ENCODE results near the gene HEATR5A.
"Not testable (repeated sequence)": the region's sequence is repeated elsewhere in the genome, so short reads cannot be mapped to it uniquely, and the experiment has no call there.

Gene HEATR5A

GRCh38 chr14:31442284-31442683, 21.9 kb upstream of the HEATR5A start:
- Histone ChIP-seq H3K4me1 (ENCODE audit: insufficient read depth, low read length) (no peaks in the 10 kb centered on the region), H3K27ac (ENCODE audit: low read depth, low read length) (no peak overlapping the region), H3K9ac (ENCODE audit: low read length) (no peak overlapping the region), H3K9me3 (ENCODE audit: low read length) (no peaks in the 10 kb centered on the region), H3K27me3 (ENCODE audit: control insufficient read depth in 1 of 2, insufficient read depth in 2 of 2, low read length in 2 of 2) (no peaks in the 10 kb centered on the region), H3K36me3 (ENCODE audit: insufficient read depth, low read length) (peaks cover 5% of the 10 kb centered on the region), H3K4me3 (ENCODE audit: low read depth in 1 of 2, low read length in 2 of 2) (no peak overlapping the region)

DNA sequence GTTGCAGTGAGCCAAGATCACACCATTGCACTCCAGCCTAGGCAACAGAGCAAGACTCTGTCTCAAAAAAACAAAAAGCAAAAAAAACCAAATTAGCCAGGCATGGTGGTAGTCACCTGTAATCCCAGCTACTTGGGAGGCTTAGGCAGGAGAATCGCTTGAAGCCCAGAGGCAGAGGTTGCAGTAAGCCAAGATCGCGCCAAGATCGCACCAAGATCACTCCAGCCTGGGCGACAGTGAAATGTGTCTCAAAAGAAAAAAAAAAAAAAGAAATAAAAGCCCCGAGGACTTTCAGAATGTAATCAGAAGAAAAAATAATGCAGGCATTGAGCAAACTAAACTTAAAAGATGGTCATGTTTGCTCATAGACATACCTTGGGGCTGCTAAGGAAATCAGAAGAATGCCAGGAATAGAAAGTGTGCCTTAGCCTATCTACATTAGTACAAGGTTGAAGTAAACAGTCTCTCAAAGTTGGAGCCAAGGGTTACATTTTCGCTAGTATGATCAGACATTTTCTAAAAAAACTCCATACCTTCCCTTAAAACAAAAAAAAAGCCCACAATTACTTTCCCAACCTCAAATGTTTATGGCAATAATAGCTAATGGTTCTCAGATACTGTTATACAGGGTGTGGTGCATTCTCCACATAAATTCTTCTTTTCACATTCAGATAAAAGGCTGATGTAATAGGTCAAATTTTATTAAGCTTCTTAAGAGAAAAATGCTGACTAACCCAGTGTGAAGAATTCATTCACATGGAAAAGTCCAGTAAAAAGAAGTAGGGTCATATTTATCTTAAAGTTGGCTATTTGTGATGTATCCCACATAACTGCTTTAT, 21.1 kb upstream of the HEATR5A start:
- Histone ChIP-seq H3K9me3 (ENCODE audit: low read length) (no peaks in the 10 kb centered on the region), H3K36me3 (ENCODE audit: insufficient read depth, low read length) (peaks cover 3% of the 10 kb centered on the region), H3K27ac (ENCODE audit: low read depth, low read length) (no peak overlapping the region), H3K4me3 (ENCODE audit: low read depth in 1 of 2, low read length in 2 of 2) (no peak overlapping the region), H3K9ac (ENCODE audit: low read length) (no peak overlapping the region), H3K27me3 (ENCODE audit: control insufficient read depth in 1 of 2, insufficient read depth in 2 of 2, low read length in 2 of 2) (no peaks in the 10 kb centered on the region), H3K4me1 (ENCODE audit: insufficient read depth, low read length) (no peaks in the 10 kb centered on the region)

DNA sequence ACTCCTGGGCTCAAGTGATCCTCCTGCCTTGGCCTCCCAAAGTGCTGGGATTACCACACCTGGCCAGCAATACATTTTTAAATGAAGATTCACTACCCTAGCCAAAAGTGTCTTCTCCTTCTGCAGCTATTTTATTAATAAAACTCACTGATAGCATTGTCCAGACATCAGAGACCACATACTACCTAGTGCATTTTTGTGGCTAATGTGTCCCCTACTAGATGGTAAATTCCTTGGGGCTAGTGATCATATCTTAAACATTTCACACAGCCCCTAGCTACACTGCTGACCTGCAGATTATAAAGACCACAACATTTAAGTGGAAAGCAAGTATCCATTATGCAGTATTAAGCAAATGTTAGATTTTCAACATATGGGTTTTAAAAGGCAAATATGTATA, 19.9 kb upstream of the HEATR5A start:
- Histone ChIP-seq H3K4me3 (ENCODE audit: low read depth in 1 of 2, low read length in 2 of 2) (no peak overlapping the region), H3K27me3 (ENCODE audit: control insufficient read depth in 1 of 2, insufficient read depth in 2 of 2, low read length in 2 of 2) (no peaks in the 10 kb centered on the region), H3K27ac (ENCODE audit: low read depth, low read length) (no peak overlapping the region)

DNA sequence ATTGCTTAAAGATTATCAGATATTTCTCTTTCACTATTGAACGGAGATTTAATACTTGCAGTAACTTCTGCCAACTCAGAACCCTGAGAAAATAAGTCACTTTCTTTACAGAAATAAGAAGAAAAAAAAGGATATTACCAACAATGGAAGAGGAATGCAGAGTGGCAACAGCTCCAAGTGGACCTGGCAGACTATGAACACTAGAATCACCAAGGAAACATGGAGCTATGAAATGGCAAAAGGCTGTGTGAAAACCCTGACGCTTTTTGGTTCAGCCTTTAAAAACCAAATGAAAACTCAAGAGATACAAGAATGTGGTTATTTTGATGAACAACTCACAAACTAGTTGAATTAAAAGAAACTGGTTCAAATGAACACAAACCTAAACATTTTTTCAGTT, 19.2 kb upstream of the HEATR5A start:
- Histone ChIP-seq H3K4me3 (ENCODE audit: low read depth in 1 of 2, low read length in 2 of 2) (no peak overlapping the region), H3K36me3 (ENCODE audit: insufficient read depth, low read length) (no peaks in the 10 kb centered on the region), H3K9me3 (ENCODE audit: low read length) (no peaks in the 10 kb centered on the region), H3K9ac (ENCODE audit: low read length) (no peak overlapping the region), H3K27me3 (ENCODE audit: control insufficient read depth in 1 of 2, insufficient read depth in 2 of 2, low read length in 2 of 2) (no peaks in the 10 kb centered on the region), H3K4me1 (ENCODE audit: insufficient read depth, low read length) (no peaks in the 10 kb centered on the region), H3K27ac (ENCODE audit: low read depth, low read length) (no peak overlapping the region)

More for the DNA sequence above, 19.9 kb upstream of the HEATR5A start:
- Histone ChIP-seq H3K9ac (ENCODE audit: low read length) (no peak overlapping the region), H3K4me1 (ENCODE audit: insufficient read depth, low read length) (no peaks in the 10 kb centered on the region), H3K9me3 (ENCODE audit: low read length) (no peaks in the 10 kb centered on the region), H3K36me3 (ENCODE audit: insufficient read depth, low read length) (no peaks in the 10 kb centered on the region)

DNA sequence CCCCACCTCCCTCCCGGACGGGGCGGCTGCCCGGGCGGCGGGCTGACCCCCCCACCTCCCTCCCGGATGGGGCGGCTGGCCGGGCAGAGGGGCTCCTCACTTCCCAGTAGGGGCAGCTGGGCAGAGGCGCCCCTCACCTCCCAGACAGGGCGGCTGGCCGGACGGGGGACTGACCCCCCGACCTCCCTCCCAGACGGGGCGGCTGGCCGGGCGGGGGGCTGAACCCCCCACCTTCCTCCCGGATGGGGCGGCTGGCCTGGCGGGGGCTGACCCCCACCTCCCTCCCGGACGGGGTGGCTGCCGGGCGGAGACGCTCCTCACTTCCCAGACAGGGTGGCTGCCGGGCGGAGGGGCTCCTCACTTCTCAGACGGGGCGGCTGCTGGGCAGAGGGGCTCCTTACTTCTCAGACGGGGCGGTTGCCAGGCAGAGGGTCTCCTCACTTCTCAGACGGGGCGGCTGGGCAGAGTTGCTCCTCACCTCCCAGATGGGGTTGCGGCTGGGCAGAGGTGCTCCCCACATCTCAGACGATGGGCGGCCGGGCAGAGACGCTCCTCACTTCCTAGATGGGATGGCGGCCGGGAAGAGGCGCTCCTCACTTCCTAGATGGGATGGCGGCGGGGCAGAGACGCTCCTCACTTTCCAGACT, 16.8 kb upstream of the HEATR5A start:
- not testable (repeated sequence) for H3K9me3 ChIP-seq (ENCODE audit: low read length)

GRCh38 chr14:31435276-31435675, 14.9 kb upstream of the HEATR5A start:
- Histone ChIP-seq H3K27me3 (ENCODE audit: control insufficient read depth in 1 of 2, insufficient read depth in 2 of 2, low read length in 2 of 2) (no peaks in the 10 kb centered on the region), H3K9ac (ENCODE audit: low read length) (no peak overlapping the region), H3K4me3 (ENCODE audit: low read depth in 1 of 2, low read length in 2 of 2) (no peak overlapping the region), H3K9me3 (ENCODE audit: low read length) (no peaks in the 10 kb centered on the region), H3K36me3 (ENCODE audit: insufficient read depth, low read length) (no peaks in the 10 kb centered on the region), H3K27ac (ENCODE audit: low read depth, low read length) (no peak overlapping the region), H3K4me1 (ENCODE audit: insufficient read depth, low read length) (no peaks in the 10 kb centered on the region)

More for the DNA sequence above, 16.8 kb upstream of the HEATR5A start:
- H3K27me3 ChIP-seq (ENCODE audit: control insufficient read depth in 1 of 2, insufficient read depth in 2 of 2, low read length in 2 of 2); H3K4me1 ChIP-seq (ENCODE audit: insufficient read depth, low read length); H3K4me3 ChIP-seq (ENCODE audit: low read depth in 1 of 2, low read length in 2 of 2); H3K36me3 ChIP-seq (ENCODE audit: insufficient read depth, low read length); H3K9ac ChIP-seq (ENCODE audit: low read length); H3K27ac ChIP-seq (ENCODE audit: low read depth, low read length): not testable (repeated sequence)

- Histone ChIP-seq H3K9ac (ENCODE audit: low read length) (no peak overlapping the region), H3K4me3 (ENCODE audit: low read depth in 1 of 2, low read length in 2 of 2) (no peak overlapping the region), H3K4me1 (ENCODE audit: insufficient read depth, low read length) (no peaks in the 10 kb centered on the region), H3K9me3 (ENCODE audit: low read length) (no peaks in the 10 kb centered on the region), H3K27ac (ENCODE audit: low read depth, low read length) (no peak overlapping the region), H3K27me3 (ENCODE audit: control insufficient read depth in 1 of 2, insufficient read depth in 2 of 2, low read length in 2 of 2) (no peaks in the 10 kb centered on the region), H3K36me3 (ENCODE audit: insufficient read depth, low read length) (no peaks in the 10 kb centered on the region)
Measured at GRCh38 chr14:31430634-31431264, 10.4 kb upstream of the HEATR5A start.

DNA sequence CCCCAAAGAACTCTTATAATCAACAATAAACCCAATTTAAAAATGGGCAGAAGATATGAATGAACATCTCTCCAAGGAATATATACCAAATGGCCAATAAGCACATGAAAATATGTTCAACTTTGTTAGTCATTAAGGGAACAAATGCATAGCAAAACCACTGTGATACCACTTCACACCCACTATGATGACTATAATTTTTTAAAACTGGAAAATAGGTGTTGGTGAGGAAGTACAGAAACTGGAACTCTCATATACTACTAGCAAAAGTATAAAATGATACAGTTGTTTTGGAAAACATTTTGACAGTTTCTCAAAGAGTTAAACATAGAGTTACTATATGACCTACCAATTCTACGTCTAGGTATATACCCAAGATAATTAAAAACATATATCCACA, 9.4 kb upstream of the HEATR5A start:
- H3K27ac ChIP-seq (ENCODE audit: low read depth, low read length): no peak overlapping the region
- no peak overlapping the region for H3K9ac ChIP-seq (ENCODE audit: low read length)
- no peaks in the 10 kb centered on the region for H3K36me3 ChIP-seq (ENCODE audit: insufficient read depth, low read length)
- H3K4me3 ChIP-seq (ENCODE audit: low read depth in 1 of 2, low read length in 2 of 2): no peak overlapping the region
- no peaks in the 10 kb centered on the region for H3K27me3 ChIP-seq (ENCODE audit: control insufficient read depth in 1 of 2, insufficient read depth in 2 of 2, low read length in 2 of 2)
- H3K4me1 ChIP-seq (ENCODE audit: insufficient read depth, low read length): no peaks in the 10 kb centered on the region
- no peaks in the 10 kb centered on the region for H3K9me3 ChIP-seq (ENCODE audit: low read length)

- Histone ChIP-seq H3K27ac (ENCODE audit: low read depth, low read length) (no peak overlapping the region), H3K9ac (ENCODE audit: low read length) (no peak overlapping the region), H3K4me3 (ENCODE audit: low read depth in 1 of 2, low read length in 2 of 2) (no peak overlapping the region), H3K27me3 (ENCODE audit: control insufficient read depth in 1 of 2, insufficient read depth in 2 of 2, low read length in 2 of 2) (no peaks in the 10 kb centered on the region), H3K36me3 (ENCODE audit: insufficient read depth, low read length) (no peaks in the 10 kb centered on the region), H3K9me3 (ENCODE audit: low read length) (no peaks in the 10 kb centered on the region), H3K4me1 (ENCODE audit: insufficient read depth, low read length) (no peaks in the 10 kb centered on the region)
Measured at GRCh38 chr14:31428011-31428410, 7.7 kb upstream of the HEATR5A start.

- no peak overlapping the region for H3K27ac ChIP-seq (ENCODE audit: low read depth, low read length)
- no peaks in the 10 kb centered on the region for H3K9me3 ChIP-seq (ENCODE audit: low read length)
- H3K4me3 ChIP-seq (ENCODE audit: low read depth in 1 of 2, low read length in 2 of 2): no peak overlapping the region
- H3K36me3 ChIP-seq (ENCODE audit: insufficient read depth, low read length): no peaks in the 10 kb centered on the region
- H3K27me3 ChIP-seq (ENCODE audit: control insufficient read depth in 1 of 2, insufficient read depth in 2 of 2, low read length in 2 of 2): no peaks in the 10 kb centered on the region
- H3K4me1 ChIP-seq (ENCODE audit: insufficient read depth, low read length): no peaks in the 10 kb centered on the region
- H3K9ac ChIP-seq (ENCODE audit: low read length): no peak overlapping the region
Measured at GRCh38 chr14:31426663-31427062, 6.3 kb upstream of the HEATR5A start.

- Histone ChIP-seq H3K4me1 (ENCODE audit: insufficient read depth, low read length) (peaks cover 2% of the 10 kb centered on the region), H3K36me3 (ENCODE audit: insufficient read depth, low read length) (no peaks in the 10 kb centered on the region), H3K27ac (ENCODE audit: low read depth, low read length) (no peak overlapping the region), H3K4me3 (ENCODE audit: low read depth in 1 of 2, low read length in 2 of 2) (no peak overlapping the region), H3K9ac (ENCODE audit: low read length) (no peak overlapping the region), H3K9me3 (ENCODE audit: low read length) (no peaks in the 10 kb centered on the region), H3K27me3 (ENCODE audit: control insufficient read depth in 1 of 2, insufficient read depth in 2 of 2, low read length in 2 of 2) (no peaks in the 10 kb centered on the region)
Measured at GRCh38 chr14:31425905-31426304, 5.6 kb upstream of the HEATR5A start.
